ENCODE data around the gene LRRK1.

DNA sequence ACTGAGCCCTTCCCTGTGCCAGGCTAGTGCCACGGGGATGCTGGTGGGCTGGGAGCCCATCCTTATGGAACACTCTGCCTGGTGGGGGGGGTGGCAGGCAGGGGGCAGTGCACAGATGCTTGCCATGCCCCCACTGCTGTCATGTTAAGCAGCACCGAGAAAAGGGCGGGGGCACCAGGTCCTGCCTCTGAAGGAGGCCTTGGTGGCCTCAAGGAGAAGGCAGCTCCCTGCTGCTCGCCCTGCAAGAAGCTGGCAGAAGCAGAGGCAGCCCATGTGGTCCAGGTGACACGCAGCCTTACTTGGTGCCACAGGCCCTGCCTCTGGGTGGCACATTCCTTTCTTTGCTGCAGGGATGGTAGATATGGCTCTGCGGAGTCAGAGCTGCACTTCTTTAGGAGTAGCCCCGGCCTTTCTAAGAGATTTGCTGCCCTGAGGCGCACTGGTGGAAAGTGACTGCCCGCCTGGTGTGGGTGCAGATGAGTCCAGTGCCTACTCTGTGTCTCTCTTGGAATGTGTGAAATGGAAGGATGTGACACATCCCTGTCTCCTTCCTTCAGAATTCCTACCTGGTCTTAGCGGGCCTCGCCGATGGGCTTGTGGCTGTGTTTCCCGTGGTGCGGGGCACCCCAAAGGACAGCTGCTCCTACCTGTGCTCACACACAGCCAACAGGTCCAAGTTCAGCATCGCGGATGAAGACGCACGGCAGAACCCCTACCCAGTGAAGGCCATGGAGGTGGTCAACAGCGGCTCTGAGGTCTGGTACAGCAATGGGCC, 145.8 kb downstream of the LRRK1 start:
- TF ChIP-seq SIN3A (IDR thresholded peaks at IDR 0.05; ENCODE audit: borderline replicate concordance, insufficient read depth, low read length) (no peak), TAF1 (IDR thresholded peaks at IDR 0.05; ENCODE audit: borderline replicate concordance, insufficient read depth, low read length) (no peak)
- TF ChIP-seq, protein P1, sequence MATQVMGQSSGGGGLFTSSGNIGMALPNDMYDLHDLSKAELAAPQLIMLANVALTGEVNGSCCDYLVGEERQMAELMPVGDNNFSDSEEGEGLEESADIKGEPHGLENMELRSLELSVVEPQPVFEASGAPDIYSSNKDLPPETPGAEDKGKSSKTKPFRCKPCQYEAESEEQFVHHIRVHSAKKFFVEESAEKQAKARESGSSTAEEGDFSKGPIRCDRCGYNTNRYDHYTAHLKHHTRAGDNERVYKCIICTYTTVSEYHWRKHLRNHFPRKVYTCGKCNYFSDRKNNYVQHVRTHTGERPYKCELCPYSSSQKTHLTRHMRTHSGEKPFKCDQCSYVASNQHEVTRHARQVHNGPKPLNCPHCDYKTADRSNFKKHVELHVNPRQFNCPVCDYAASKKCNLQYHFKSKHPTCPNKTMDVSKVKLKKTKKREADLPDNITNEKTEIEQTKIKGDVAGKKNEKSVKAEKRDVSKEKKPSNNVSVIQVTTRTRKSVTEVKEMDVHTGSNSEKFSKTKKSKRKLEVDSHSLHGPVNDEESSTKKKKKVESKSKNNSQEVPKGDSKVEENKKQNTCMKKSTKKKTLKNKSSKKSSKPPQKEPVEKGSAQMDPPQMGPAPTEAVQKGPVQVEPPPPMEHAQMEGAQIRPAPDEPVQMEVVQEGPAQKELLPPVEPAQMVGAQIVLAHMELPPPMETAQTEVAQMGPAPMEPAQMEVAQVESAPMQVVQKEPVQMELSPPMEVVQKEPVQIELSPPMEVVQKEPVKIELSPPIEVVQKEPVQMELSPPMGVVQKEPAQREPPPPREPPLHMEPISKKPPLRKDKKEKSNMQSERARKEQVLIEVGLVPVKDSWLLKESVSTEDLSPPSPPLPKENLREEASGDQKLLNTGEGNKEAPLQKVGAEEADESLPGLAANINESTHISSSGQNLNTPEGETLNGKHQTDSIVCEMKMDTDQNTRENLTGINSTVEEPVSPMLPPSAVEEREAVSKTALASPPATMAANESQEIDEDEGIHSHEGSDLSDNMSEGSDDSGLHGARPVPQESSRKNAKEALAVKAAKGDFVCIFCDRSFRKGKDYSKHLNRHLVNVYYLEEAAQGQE (IDR thresholded peaks at IDR 0.05; ENCODE audit: insufficient read depth in 1 of 2, low read depth in 2 of 2, low read length in 2 of 2) = no peak
